K562 (cell line): Measurements from ENCODE around the gene OTOG. TPM values are rescaled to one million over a fixed set of nuclear protein-coding genes. Genes with fewer than 3 reads are reported as not detected.

Experiments used
- ATAC-seq: fragments of 200-7000 bp; cut with Tn5 transposase; 3 replicates; pipeline ENCODE4 v1.9.1; 2020; ENCODE audit warnings: moderate library complexity
- BruUV-seq: library from RNA; stranded (reverse); fragments of 400-500 nt; replicated peaks from 2 replicates; lab custom pipeline; 2021; lab: Mats Ljungman, UMichigan
- CTCF ChIA-PET: fragments of 300-600 bp; formaldehyde crosslinking; extraction: SDS; loops from one replicate; lab custom pipeline; 2021; ENCODE audit warnings: low intra/inter-chr PET ratio; lab: Yijun Ruan, JAX
- POLR2A ChIA-PET: fragments of 300-600, 350-650 bp; sonication (Branson Sonifier 250); formaldehyde crosslinking; extraction: SDS; loops from one replicate; lab custom pipeline; 2021; ENCODE audit warnings: antibody characterized with exemption, inconsistent platforms; lab: Yijun Ruan, JAX
- DNase-seq, 4 experiments: peaks; one replicate each; pipeline versions ENCODE4 v3.0.0 to v3.0.0-alpha.2; 2011 to 2018; ENCODE audit warnings: low spot score in 3 of 4, mixed read lengths in 3 of 4; ENCODE audit errors: extremely low read depth in 1 of 4
- FAIRE-seq: peaks from 2 replicates; lab custom pipeline; 2011; peaks lifted over from hg19 to GRCh38; lab: Jason Lieb, UNC
- H2AFZ ChIP-seq: 2 replicates; pipeline ENCODE4 v1.6.0; 2011; ENCODE audit warnings: low read depth, low read length, control low read depth, inconsistent platforms
- H3K27ac ChIP-seq: fragments of 200-600 bp; 3 replicates; pipeline ENCODE4 v1.8.0; 2011; ENCODE audit warnings: low read depth, mild to moderate bottlenecking, control low read depth, inconsistent platforms, low read length, moderate library complexity, mixed read lengths; ENCODE audit errors: extremely low read depth
- H3K27me3 ChIP-seq, 2 experiments: fragments of 300-600 bp in 1 of 2; 2 replicates in 1 of 2; 3 replicates in 1 of 2; pipeline versions ENCODE4 v1.6.0 to v1.8.0; 2011; ENCODE audit warnings: inconsistent platforms in 2 of 2, low read length in 2 of 2, mild to moderate bottlenecking in 1 of 2, mixed read lengths in 1 of 2, moderate library complexity in 1 of 2; ENCODE audit not compliant: control insufficient read depth in 2 of 2, insufficient read depth in 2 of 2
- H3K36me3 ChIP-seq: fragments of 300-600 bp; 3 replicates; pipeline ENCODE4 v1.8.0; 2011; ENCODE audit warnings: mild to moderate bottlenecking, low read length, inconsistent platforms; ENCODE audit not compliant: control insufficient read depth, insufficient read depth
- H3K4me1 ChIP-seq, 2 experiments: fragments of 200-600 bp in 1 of 2; replicated peaks in 1 of 2; 2 replicates in 1 of 2; 3 replicates in 1 of 2; pipeline versions ENCODE4 v1.5.1 to v1.8.0; 2011; ENCODE audit warnings: inconsistent platforms in 2 of 2, low read length in 2 of 2, mild to moderate bottlenecking in 1 of 2, mixed read lengths in 1 of 2, moderate library complexity in 1 of 2; ENCODE audit not compliant: control insufficient read depth in 2 of 2, insufficient read depth in 2 of 2
- H3K4me2 ChIP-seq: 2 replicates; pipeline ENCODE4 v1.6.1; 2011; ENCODE audit warnings: low read length, control low read depth, inconsistent platforms, mixed read lengths; ENCODE audit not compliant: insufficient read depth
- H3K4me3 ChIP-seq: fragments of 200-600 bp; sonication (generic), shearing (Covaris generic); 2 replicates; pipeline ENCODE4 v1.5.1; 2016; ENCODE audit warnings: control low read depth, inconsistent platforms
- H3K79me2 ChIP-seq: fragments of 200-600 bp; 3 replicates; pipeline ENCODE4 v1.8.0; 2011; ENCODE audit warnings: low read length, inconsistent platforms; ENCODE audit not compliant: control insufficient read depth, insufficient read depth
- H3K9ac ChIP-seq, 2 experiments: 2 replicates each; pipeline versions ENCODE4 v1.6.0 to v1.6.1; 2011; ENCODE audit warnings: low read depth in 2 of 2, low read length in 2 of 2, control low read depth in 1 of 2, inconsistent platforms in 1 of 2, mild to moderate bottlenecking in 1 of 2, mixed read lengths in 1 of 2; ENCODE audit not compliant: insufficient read depth in 1 of 2
- H3K9me1 ChIP-seq: one replicate; pipeline ENCODE4 v1.6.0; 2011; ENCODE audit warnings: inconsistent platforms, mild to moderate bottlenecking, low read length, moderate library complexity; ENCODE audit not compliant: control insufficient read depth, insufficient read depth
- H3K9me3 ChIP-seq: replicated peaks from 2 replicates; pipeline ENCODE4 v1.5.1; 2011; ENCODE audit warnings: low read depth, low read length, inconsistent platforms; ENCODE audit not compliant: control insufficient read depth, insufficient read depth
- H4K20me1 ChIP-seq: replicated peaks from 2 replicates; pipeline ENCODE4 v1.6.1; 2011; ENCODE audit warnings: low read length, inconsistent platforms, mixed read lengths; ENCODE audit not compliant: control insufficient read depth, insufficient read depth
- BDP1 ChIP-seq: IDR thresholded peaks from 3 replicates; pipeline ENCODE4 v1.6.1; 2011; ENCODE audit not compliant: insufficient read length, insufficient read depth
- GABPB2 ChIP-seq: fragments of 250-450 bp; sonication (Bioruptor Pico); conservative IDR thresholded peaks from 2 replicates; pipeline ENCODE4 v1.5.1; 2021; ENCODE audit warnings: mild to moderate bottlenecking
- HLTF ChIP-seq: fragments of 450-650 bp; IDR thresholded peaks from 2 replicates; pipeline ENCODE4 v1.6.1; 2016
- IRF2 ChIP-seq: sonication (generic); formaldehyde crosslinking; IDR thresholded peaks from 2 replicates; pipeline ENCODE4 v1.8.1; 2022; ENCODE audit warnings: mild to moderate bottlenecking, missing genetic modification reagents
- KDM5B ChIP-seq: fragments of 200-600 bp; sonication (generic); IDR thresholded peaks from 2 replicates; pipeline ENCODE4 v1.6.1; 2012; ENCODE audit warnings: low read depth, mild to moderate bottlenecking, moderate library complexity, low read length, control low read depth, inconsistent platforms; ENCODE audit not compliant: insufficient replicate concordance
- PCBP1 ChIP-seq: fragments of 200-400 bp; formaldehyde crosslinking; IDR thresholded peaks from 2 replicates; pipeline ENCODE4 v1.6.1; 2018; ENCODE audit warnings: mild to moderate bottlenecking, low read depth, low read length; ENCODE audit not compliant: poor library complexity, severe bottlenecking
- ZNF695 ChIP-seq: fragments of 450-650 bp; formaldehyde crosslinking; IDR thresholded peaks from 2 replicates; pipeline ENCODE4 v1.4.0; 2020; ENCODE audit warnings: mild to moderate bottlenecking, moderate library complexity
- WGBS: fragments of 100-300 bp; shearing (Covaris generic); methylation state at CpG from one replicate; pipeline ENCODE4 v1.1.6; 2016; ENCODE audit warnings: low coverage, mixed read lengths; ENCODE audit not compliant: insufficient coverage; ENCODE audit errors: missing lambda C conversion rate; 5-methylcytosine and 5-hydroxymethylcytosine counted together
- in situ Hi-C: fragments of 300-500 bp; cut with MboI; formaldehyde crosslinking; loops from 4 replicates; pipeline ENCODE4 v1.15.0; 2018; ENCODE audit warnings: inconsistent platforms, mixed read lengths
- intact Hi-C: fragments of 100-400 bp; cut with micrococcal nuclease; formaldehyde crosslinking; loops from 2 replicates; pipeline ENCODE4 v1.14.2; 2022
- polyA plus RNA-seq, 8 experiments: library from polyadenylated mRNA; depleted of rRNA in 4 of 8; stranded (reverse) in 5 of 8; unstranded in 3 of 8; fragments of >200 nt; fragmentation: Nextera tagmentation in 2 of 8; fragmentation: Illumina TruSeq in 1 of 8; extraction: Ambion mirVana in 2 of 8; extraction: Trizol in 1 of 8; gene quantifications; 2 replicates each; pipeline versions ENCODE4 v1.2.1 to v1.2.3, GENCODE V29; 2011 to 2014; ENCODE audit warnings: inconsistent platforms in 1 of 8, missing spikeins in 1 of 8
- total RNA-seq, 7 experiments: library from RNA; depleted of rRNA in 6 of 7; stranded (reverse); fragments of >200 nt in 6 of 7; fragmentation: Illumina TruSeq in 2 of 7; extraction: Trizol in 2 of 7; gene quantifications; 2 replicates each; pipeline versions ENCODE4 v1.2.1 to v1.2.3, GENCODE V29; 2011 to 2021; ENCODE audit warnings: low replicate concordance in 1 of 7
- TF ChIP-seq, protein P1 (sequence below): fragments of 250-450 bp; sonication (Bioruptor Pico); IDR thresholded peaks from 2 replicates; pipeline ENCODE4 v1.4.0; 2020; ENCODE audit warnings: mild to moderate bottlenecking
- TF ChIP-seq, protein P2 (sequence below): fragments of 250-450 bp; sonication (Bioruptor Pico); IDR thresholded peaks from 2 replicates; pipeline ENCODE4 v1.5.0; 2021; ENCODE audit warnings: mild to moderate bottlenecking, borderline replicate concordance
- TF ChIP-seq, protein P3 (sequence below), 2 experiments: fragments of 450-650 bp; IDR thresholded peaks; 2 replicates each; pipeline ENCODE4 v1.6.1; 2018; ENCODE audit warnings: mild to moderate bottlenecking in 2 of 2, low read depth in 1 of 2; ENCODE audit not compliant: partially characterized antibody in 2 of 2

Gene OTOG
- total and polyA plus RNA-seq, 9 of the 15 experiments (the other 6 are each of a cell fraction or from before 2014, with no cell fraction given): not detected

DNA sequence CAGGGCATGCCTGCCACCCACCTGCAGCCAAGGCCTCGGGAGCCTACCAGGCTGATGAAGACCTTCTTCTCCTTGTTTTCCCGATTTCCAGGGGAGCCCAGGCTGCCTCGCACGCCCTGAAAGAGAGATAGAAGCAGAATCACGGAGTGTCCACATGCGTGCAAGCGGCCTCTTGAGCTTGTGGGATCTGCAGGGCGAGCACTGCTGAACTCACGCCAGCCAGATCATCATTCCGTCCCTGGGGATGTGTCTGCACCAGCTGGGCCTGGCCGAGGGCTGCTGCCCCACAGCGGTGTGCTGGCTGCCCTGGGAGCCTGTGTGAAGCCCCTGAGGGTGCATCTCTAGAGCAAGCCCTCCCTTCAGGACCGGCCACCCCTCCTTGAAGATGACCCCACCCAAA, 20.7 kb upstream of the OTOG start:
- ATAC-seq: no peak
- CTCF ChIA-PET: no interaction called here

More for the DNA sequence above, 20.7 kb upstream of the OTOG start:
- intact Hi-C loops: no loop called here
- H3K9ac ChIP-seq: no peak overlapping the region
- H2AFZ ChIP-seq: no peak overlapping the region
- POLR2A ChIA-PET: interaction anchor here (0.6 kb wide), 1 partner anchor 155 kb away, joined by 4 read pairs; no protein-coding TSS in a partner anchor
- no peak for DNase-seq
- no peak overlapping the region for H3K4me2 ChIP-seq
- no peaks in the 10 kb centered on the region for H3K9me3 ChIP-seq
- no peak for TF ChIP-seq ZNF695 (CRISPR knock-in tag)
- TF ChIP-seq GABPB2: no peak
- no peak for TF ChIP-seq HLTF
- no peak for TF ChIP-seq PCBP1
- no peak for TF ChIP-seq BDP1
- no peak for TF ChIP-seq IRF2 (CRISPR knock-in tag)
- TF ChIP-seq, protein P1, sequence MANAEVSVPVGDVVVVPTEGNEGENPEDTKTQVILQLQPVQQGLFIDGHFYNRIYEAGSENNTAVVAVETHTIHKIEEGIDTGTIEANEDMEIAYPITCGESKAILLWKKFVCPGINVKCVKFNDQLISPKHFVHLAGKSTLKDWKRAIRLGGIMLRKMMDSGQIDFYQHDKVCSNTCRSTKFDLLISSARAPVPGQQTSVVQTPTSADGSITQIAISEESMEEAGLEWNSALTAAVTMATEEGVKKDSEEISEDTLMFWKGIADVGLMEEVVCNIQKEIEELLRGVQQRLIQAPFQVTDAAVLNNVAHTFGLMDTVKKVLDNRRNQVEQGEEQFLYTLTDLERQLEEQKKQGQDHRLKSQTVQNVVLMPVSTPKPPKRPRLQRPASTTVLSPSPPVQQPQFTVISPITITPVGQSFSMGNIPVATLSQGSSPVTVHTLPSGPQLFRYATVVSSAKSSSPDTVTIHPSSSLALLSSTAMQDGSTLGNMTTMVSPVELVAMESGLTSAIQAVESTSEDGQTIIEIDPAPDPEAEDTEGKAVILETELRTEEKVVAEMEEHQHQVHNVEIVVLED (CRISPR knock-in tag): no peak
- TF ChIP-seq, protein P2, sequence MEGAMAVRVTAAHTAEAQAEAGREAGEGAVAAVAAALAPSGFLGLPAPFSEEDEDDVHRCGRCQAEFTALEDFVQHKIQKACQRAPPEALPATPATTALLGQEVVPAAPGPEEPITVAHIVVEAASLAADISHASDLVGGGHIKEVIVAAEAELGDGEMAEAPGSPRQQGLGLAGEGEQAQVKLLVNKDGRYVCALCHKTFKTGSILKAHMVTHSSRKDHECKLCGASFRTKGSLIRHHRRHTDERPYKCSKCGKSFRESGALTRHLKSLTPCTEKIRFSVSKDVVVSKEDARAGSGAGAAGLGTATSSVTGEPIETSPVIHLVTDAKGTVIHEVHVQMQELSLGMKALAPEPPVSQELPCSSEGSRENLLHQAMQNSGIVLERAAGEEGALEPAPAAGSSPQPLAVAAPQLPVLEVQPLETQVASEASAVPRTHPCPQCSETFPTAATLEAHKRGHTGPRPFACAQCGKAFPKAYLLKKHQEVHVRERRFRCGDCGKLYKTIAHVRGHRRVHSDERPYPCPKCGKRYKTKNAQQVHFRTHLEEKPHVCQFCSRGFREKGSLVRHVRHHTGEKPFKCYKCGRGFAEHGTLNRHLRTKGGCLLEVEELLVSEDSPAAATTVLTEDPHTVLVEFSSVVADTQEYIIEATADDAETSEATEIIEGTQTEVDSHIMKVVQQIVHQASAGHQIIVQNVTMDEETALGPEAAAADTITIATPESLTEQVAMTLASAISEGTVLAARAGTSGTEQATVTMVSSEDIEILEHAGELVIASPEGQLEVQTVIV: no peak
- TF ChIP-seq, protein P3, sequence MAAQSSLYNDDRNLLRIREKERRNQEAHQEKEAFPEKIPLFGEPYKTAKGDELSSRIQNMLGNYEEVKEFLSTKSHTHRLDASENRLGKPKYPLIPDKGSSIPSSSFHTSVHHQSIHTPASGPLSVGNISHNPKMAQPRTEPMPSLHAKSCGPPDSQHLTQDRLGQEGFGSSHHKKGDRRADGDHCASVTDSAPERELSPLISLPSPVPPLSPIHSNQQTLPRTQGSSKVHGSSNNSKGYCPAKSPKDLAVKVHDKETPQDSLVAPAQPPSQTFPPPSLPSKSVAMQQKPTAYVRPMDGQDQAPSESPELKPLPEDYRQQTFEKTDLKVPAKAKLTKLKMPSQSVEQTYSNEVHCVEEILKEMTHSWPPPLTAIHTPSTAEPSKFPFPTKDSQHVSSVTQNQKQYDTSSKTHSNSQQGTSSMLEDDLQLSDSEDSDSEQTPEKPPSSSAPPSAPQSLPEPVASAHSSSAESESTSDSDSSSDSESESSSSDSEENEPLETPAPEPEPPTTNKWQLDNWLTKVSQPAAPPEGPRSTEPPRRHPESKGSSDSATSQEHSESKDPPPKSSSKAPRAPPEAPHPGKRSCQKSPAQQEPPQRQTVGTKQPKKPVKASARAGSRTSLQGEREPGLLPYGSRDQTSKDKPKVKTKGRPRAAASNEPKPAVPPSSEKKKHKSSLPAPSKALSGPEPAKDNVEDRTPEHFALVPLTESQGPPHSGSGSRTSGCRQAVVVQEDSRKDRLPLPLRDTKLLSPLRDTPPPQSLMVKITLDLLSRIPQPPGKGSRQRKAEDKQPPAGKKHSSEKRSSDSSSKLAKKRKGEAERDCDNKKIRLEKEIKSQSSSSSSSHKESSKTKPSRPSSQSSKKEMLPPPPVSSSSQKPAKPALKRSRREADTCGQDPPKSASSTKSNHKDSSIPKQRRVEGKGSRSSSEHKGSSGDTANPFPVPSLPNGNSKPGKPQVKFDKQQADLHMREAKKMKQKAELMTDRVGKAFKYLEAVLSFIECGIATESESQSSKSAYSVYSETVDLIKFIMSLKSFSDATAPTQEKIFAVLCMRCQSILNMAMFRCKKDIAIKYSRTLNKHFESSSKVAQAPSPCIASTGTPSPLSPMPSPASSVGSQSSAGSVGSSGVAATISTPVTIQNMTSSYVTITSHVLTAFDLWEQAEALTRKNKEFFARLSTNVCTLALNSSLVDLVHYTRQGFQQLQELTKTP (IDR thresholded peaks at IDR 0.05; ENCODE audit: low read depth in 1 of 2, partially characterized antibody in 2 of 2): no peak
- no peak for TF ChIP-seq KDM5B
- no peaks in the 10 kb centered on the region for H3K9me1 ChIP-seq
- no peak for FAIRE-seq
- H3K4me3 ChIP-seq: no peak overlapping the region
- H3K36me3 ChIP-seq: no peaks in the 10 kb centered on the region
- in situ Hi-C loops: loop anchor here (10.0 kb wide), 2 partner anchors 132 to 292 kb away; no protein-coding TSS in a partner anchor
- H3K27me3 ChIP-seq: peaks cover 18 to 80% of the 10 kb centered on the region in 2 experiments; a peak in 4 of 5 replicates
- 3% methylated on average over 11 of the region's 13 CpGs for WGBS
- H3K4me1 ChIP-seq: peaks cover 0 to 4% of the 10 kb centered on the region in 2 experiments; a peak in 3 of 5 replicates
- no TSS peak for BruUV-seq
- peaks cover 3% of the 10 kb centered on the region; the same call in 1 of the 2 replicates for H4K20me1 ChIP-seq
- H3K79me2 ChIP-seq: no peaks in the 10 kb centered on the region
- no peak overlapping the region for H3K27ac ChIP-seq
